ENCODE results near the gene CTTNBP2. TPM values are rescaled to one million over a fixed set of nuclear protein-coding genes. Genes with fewer than 3 reads are reported as not detected.

Gene CTTNBP2
- total and polyA plus RNA-seq, 10 donors, result 0.68 to 15.1 (median 8.5) TPM

- 80 to 88% (median 81%) methylated on average over 2 of the region's 2 CpGs for WGBS, 5 donors
- Histone ChIP-seq H3K4me1 (peaks cover 0 to 3% (median 0%) of the 10 kb centered on the region in 6 donors), H3K36me3 (no peaks in the 10 kb centered on the region), H3K27ac (no peak overlapping the region), H3K4me3 (no peak overlapping the region), H3K27me3 (replicated peaks in 1 of 7) (no peaks in the 10 kb centered on the region), H3K9me3 (no peaks in the 10 kb centered on the region)
- no peak for DNase-seq
- no peak for TF ChIP-seq POLR2AphosphoS5 (IDR thresholded peaks at IDR 0.05)
- TF ChIP-seq CTCF (IDR thresholded peaks at IDR 0.05 in 8 of 11, conservative IDR thresholded peaks at IDR 0.05 in 3 of 11), result no peak
- no peak for TF ChIP-seq POLR2A (IDR thresholded peaks at IDR 0.05)
- intact Hi-C loops (cut with DNase I; ENCODE audit: low total_unique reads), result no loop called here
These were observed 69.8 kb downstream of the CTTNBP2 start for GRCh38 chr7:117803476-117803875.

GRCh38 chr7:117802660-117803059, 70.6 kb downstream of the CTTNBP2 start:
- TF ChIP-seq POLR2AphosphoS5 (IDR thresholded peaks at IDR 0.05) (no peak), CTCF (IDR thresholded peaks at IDR 0.05 in 8 of 11, conservative IDR thresholded peaks at IDR 0.05 in 3 of 11) (no peak), POLR2A (IDR thresholded peaks at IDR 0.05) (no peak)
- H3K36me3 ChIP-seq, result no peaks in the 10 kb centered on the region
- no peak overlapping the region for H3K4me3 ChIP-seq
- no peaks in the 10 kb centered on the region for H3K9me3 ChIP-seq
- intact Hi-C loops (cut with DNase I; ENCODE audit: low total_unique reads), result no loop called here
- no peaks in the 10 kb centered on the region for H3K4me1 ChIP-seq
- DNase-seq, result no peak
- 69 to 97% (median 84%) methylated on average over 2 of the region's 2 CpGs for WGBS, 5 donors
- no peaks in the 10 kb centered on the region for H3K27me3 ChIP-seq (replicated peaks in 1 of 7)
- no peak overlapping the region for H3K27ac ChIP-seq

GRCh38 chr7:117800841-117801240, 72.4 kb downstream of the CTTNBP2 start:
- Histone ChIP-seq H3K27me3 (replicated peaks in 1 of 7) (no peaks in the 10 kb centered on the region), H3K36me3 (no peaks in the 10 kb centered on the region), H3K4me1 (no peaks in the 10 kb centered on the region), H3K9me3 (no peaks in the 10 kb centered on the region), H3K27ac (no peak overlapping the region), H3K4me3 (no peak overlapping the region)
- DNase-seq, result no peak
- intact Hi-C loops (cut with DNase I; ENCODE audit: low total_unique reads), result no loop called here
- 58 to 85% (median 74%) methylated on average over 1 of the region's 1 CpG for WGBS, 5 donors
- TF ChIP-seq CTCF (IDR thresholded peaks at IDR 0.05 in 8 of 11, conservative IDR thresholded peaks at IDR 0.05 in 3 of 11) (no peak), POLR2A (IDR thresholded peaks at IDR 0.05) (no peak), POLR2AphosphoS5 (IDR thresholded peaks at IDR 0.05) (no peak)

- no peak overlapping the region for H3K27ac ChIP-seq
- H3K36me3 ChIP-seq, result no peaks in the 10 kb centered on the region
- no peak overlapping the region for H3K4me3 ChIP-seq
- no peaks in the 10 kb centered on the region for H3K27me3 ChIP-seq (replicated peaks in 1 of 7)
- no peak for TF ChIP-seq CTCF (IDR thresholded peaks at IDR 0.05 in 8 of 11, conservative IDR thresholded peaks at IDR 0.05 in 3 of 11)
- TF ChIP-seq POLR2A (IDR thresholded peaks at IDR 0.05), result no peak
- TF ChIP-seq POLR2AphosphoS5 (IDR thresholded peaks at IDR 0.05), result no peak
- no peak for DNase-seq
- H3K4me1 ChIP-seq, result no peaks in the 10 kb centered on the region
- no peaks in the 10 kb centered on the region for H3K9me3 ChIP-seq
- intact Hi-C loops (cut with DNase I; ENCODE audit: low total_unique reads), result no loop called here
- 67 to 85% (median 70%) methylated on average over 3 of the region's 3 CpGs for whole genome bisulfite sequencing, 5 donors
These were observed 72.8 kb downstream of the CTTNBP2 start for GRCh38 chr7:117800406-117800805.

Data from spleen (tissue), 11 donors.